ENCODE data around the gene JPT1.

DNA sequence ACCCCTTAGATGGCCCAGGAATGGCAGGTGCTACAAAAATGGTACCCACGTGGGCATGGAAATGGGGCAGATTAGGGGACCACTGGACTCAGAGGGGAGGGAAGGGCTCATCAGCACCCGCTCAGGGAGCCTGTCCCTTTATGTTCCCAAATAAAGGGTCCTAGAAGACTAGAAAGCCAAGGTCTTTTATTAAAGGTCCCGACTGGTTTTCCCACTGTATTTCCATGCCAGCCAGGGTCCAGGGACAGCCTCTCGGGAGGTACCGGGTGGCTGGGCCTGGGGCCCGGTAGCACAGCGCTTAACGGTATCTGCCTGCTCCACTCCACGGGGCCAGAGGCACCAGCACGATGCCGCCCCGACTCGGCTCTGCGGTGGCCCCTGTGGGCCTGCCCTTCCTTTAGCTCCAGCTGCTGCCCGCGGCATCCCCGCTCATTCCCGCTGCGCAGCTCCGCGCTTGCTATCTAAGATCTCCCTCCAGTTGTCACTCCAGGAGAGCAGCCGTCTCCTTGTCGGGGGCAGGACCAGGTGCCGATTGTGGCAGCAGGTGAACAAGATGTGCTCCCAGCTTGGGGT is 24.2 kb downstream of the JPT1 start:
- TF ChIP-seq POLR2A (IDR thresholded peaks at IDR 0.05) = no peak
- TF ChIP-seq, protein P1, sequence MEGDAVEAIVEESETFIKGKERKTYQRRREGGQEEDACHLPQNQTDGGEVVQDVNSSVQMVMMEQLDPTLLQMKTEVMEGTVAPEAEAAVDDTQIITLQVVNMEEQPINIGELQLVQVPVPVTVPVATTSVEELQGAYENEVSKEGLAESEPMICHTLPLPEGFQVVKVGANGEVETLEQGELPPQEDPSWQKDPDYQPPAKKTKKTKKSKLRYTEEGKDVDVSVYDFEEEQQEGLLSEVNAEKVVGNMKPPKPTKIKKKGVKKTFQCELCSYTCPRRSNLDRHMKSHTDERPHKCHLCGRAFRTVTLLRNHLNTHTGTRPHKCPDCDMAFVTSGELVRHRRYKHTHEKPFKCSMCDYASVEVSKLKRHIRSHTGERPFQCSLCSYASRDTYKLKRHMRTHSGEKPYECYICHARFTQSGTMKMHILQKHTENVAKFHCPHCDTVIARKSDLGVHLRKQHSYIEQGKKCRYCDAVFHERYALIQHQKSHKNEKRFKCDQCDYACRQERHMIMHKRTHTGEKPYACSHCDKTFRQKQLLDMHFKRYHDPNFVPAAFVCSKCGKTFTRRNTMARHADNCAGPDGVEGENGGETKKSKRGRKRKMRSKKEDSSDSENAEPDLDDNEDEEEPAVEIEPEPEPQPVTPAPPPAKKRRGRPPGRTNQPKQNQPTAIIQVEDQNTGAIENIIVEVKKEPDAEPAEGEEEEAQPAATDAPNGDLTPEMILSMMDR (IDR thresholded peaks at IDR 0.05) = no peak
